ENCODE results near the gene MYLK2.

The MYLK2 gene

DNA sequence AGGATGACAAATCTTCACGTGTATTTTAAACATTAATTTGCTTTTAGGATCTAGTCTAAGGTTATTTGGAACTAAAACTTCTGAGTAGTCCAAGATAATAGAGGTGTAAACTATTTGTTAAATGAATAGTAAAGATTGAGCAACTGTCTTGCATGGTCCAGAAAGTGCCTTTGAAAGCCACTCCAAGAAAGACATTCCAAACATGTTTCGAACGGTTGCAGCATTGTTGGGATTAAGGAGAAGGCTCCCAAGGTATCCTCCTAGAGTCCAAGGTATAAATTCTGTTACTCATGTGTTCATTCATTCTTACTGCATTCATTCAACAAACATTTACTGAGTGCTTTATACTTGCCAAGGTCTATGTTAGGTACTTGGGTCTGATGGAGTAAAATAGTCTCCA, 28.8 kb upstream of the MYLK2 start:
- Histone ChIP-seq H3K4me2 (ENCODE audit: low read length) (no peak overlapping the region), H3K4me3 (ENCODE audit: low read length) (no peak overlapping the region), H3K9me2 (replicated peaks; ENCODE audit: control insufficient read depth, low read length) (no peaks in the 10 kb centered on the region), H3K9me3 (ENCODE audit: control insufficient read depth, insufficient read depth, low read length) (no peaks in the 10 kb centered on the region), H3K79me2 (ENCODE audit: control insufficient read depth, low read length) (no peaks in the 10 kb centered on the region), H3K27me3 (ENCODE audit: control insufficient read depth, low read length) (no peaks in the 10 kb centered on the region), H3F3A (ENCODE audit: control insufficient read depth, insufficient read depth) (0 out of 2 replicates have a peak, but pooled peaks cover 5% of the 10 kb centered on the region), H3K27ac (ENCODE audit: low read depth, low read length) (no peak overlapping the region), H3K36me3 (ENCODE audit: control insufficient read depth, low read length) (peaks cover 91% of the 10 kb centered on the region), H3K4me1 (ENCODE audit: control insufficient read depth, low read length) (no peaks in the 10 kb centered on the region), H4K20me1 (ENCODE audit: control insufficient read depth, insufficient read depth, low read depth, low read length) (no peaks in the 10 kb centered on the region; the same call in 1 of the 2 replicates)
- TF ChIP-seq CTCF (IDR thresholded peaks at IDR 0.05; ENCODE audit: low read depth, low read length, poor library complexity, severe bottlenecking) (no peak), EZH2phosphoT487 (IDR thresholded peaks at IDR 0.05; ENCODE audit: borderline replicate concordance, low read length) (no peak)

DNA sequence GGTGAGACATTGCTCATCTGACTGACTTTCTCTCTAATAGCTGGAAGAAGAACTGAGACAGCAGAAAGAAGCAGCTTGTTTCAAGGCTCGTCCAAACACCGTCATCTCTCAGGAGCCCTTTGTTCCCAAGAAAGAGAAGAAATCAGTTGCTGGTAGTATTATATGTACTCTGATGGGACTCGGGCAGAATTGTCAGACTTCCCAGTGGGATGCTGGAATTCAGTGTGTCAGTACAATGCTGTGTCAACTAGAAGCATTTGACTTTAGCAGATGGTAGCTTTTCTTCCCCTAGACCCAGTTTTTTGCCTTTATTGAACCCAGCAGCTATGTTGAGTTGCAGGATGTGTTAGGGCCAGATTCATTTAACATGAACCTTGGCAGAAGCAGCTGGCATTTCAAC, 21.8 kb upstream of the MYLK2 start:
- Histone ChIP-seq H3K36me3 (ENCODE audit: control insufficient read depth, low read length) (peaks cover 89% of the 10 kb centered on the region), H3K4me3 (ENCODE audit: low read length) (no peak overlapping the region)
- TF ChIP-seq EZH2phosphoT487 (IDR thresholded peaks at IDR 0.05; ENCODE audit: borderline replicate concordance, low read length), result no peak
- TF ChIP-seq CTCF (IDR thresholded peaks at IDR 0.05; ENCODE audit: low read depth, low read length, poor library complexity, severe bottlenecking), result no peak

DNA sequence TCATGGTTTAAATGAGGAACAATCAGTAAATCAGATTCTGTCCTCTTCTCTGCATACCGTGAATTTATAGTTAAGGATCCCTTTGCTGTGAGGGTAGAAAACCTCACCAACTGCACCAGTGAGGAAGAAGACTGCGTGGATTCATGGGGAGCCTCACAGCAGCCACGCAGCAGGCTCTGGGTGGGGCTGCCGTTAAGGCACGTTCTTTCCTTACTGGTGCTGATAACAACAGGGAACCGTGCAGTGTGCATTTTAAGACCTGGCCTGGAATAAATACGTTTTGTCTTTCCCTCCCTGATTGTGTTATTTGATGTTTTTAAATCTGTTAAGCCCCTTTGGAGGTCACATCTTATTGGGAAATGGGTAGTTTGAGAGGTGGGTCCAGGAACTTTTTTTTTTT, 17.6 kb upstream of the MYLK2 start:
- Histone ChIP-seq H3K36me3 (ENCODE audit: control insufficient read depth, low read length) (peaks cover 79% of the 10 kb centered on the region), H3K27me3 (ENCODE audit: control insufficient read depth, low read length) (no peaks in the 10 kb centered on the region)
- TF ChIP-seq EZH2phosphoT487 (IDR thresholded peaks at IDR 0.05; ENCODE audit: borderline replicate concordance, low read length) (no peak), CTCF (IDR thresholded peaks at IDR 0.05; ENCODE audit: low read depth, low read length, poor library complexity, severe bottlenecking) (no peak)

More for the DNA sequence above, 21.8 kb upstream of the MYLK2 start:
- Histone ChIP-seq H3K27ac (ENCODE audit: low read depth, low read length) (no peak overlapping the region), H4K20me1 (ENCODE audit: control insufficient read depth, insufficient read depth, low read depth, low read length) (no peaks in the 10 kb centered on the region), H3K79me2 (ENCODE audit: control insufficient read depth, low read length) (no peaks in the 10 kb centered on the region), H3K4me1 (ENCODE audit: control insufficient read depth, low read length) (no peaks in the 10 kb centered on the region), H3F3A (ENCODE audit: control insufficient read depth, insufficient read depth) (peaks cover 3% of the 10 kb centered on the region; the same call in 1 of the 2 replicates), H3K9me2 (replicated peaks; ENCODE audit: control insufficient read depth, low read length) (no peaks in the 10 kb centered on the region), H3K27me3 (ENCODE audit: control insufficient read depth, low read length) (no peaks in the 10 kb centered on the region), H3K9me3 (ENCODE audit: control insufficient read depth, insufficient read depth, low read length) (no peaks in the 10 kb centered on the region), H3K4me2 (ENCODE audit: low read length) (no peak overlapping the region)

More for the DNA sequence above, 17.6 kb upstream of the MYLK2 start:
- no peaks in the 10 kb centered on the region for H3K9me2 ChIP-seq (replicated peaks; ENCODE audit: control insufficient read depth, low read length)
- no peaks in the 10 kb centered on the region for H3K4me1 ChIP-seq (ENCODE audit: control insufficient read depth, low read length)
- H3K27ac ChIP-seq (ENCODE audit: low read depth, low read length), result no peak overlapping the region
- H3F3A ChIP-seq (ENCODE audit: control insufficient read depth, insufficient read depth), result peaks cover 3% of the 10 kb centered on the region; the same call in 1 of the 2 replicates
- no peaks in the 10 kb centered on the region for H4K20me1 ChIP-seq (ENCODE audit: control insufficient read depth, insufficient read depth, low read depth, low read length)
- H3K4me2 ChIP-seq (ENCODE audit: low read length), result no peak overlapping the region
- H3K9me3 ChIP-seq (ENCODE audit: control insufficient read depth, insufficient read depth, low read length), result no peaks in the 10 kb centered on the region
- no peak overlapping the region for H3K4me3 ChIP-seq (ENCODE audit: low read length)
- H3K79me2 ChIP-seq (ENCODE audit: control insufficient read depth, low read length), result no peaks in the 10 kb centered on the region

All from DOHH2 (cell line).